OCI-LY1 (cell line): ENCODE data around the gene ZNF296.

Source experiments
- H2AFZ ChIP-seq: fragments of 200-600 bp; sonication (generic), shearing (Covaris generic); 2 replicates; pipeline ENCODE4 v1.6.0; 2014; ENCODE audit warnings: antibody characterized with exemption, mild to moderate bottlenecking, low read length
- H3F3A ChIP-seq: fragments of 200-600 bp; sonication (generic), shearing (Covaris generic); 2 replicates; pipeline ENCODE4 v1.6.0; 2014; ENCODE audit warnings: mild to moderate bottlenecking, antibody characterized with exemption, low read length, moderate library complexity; ENCODE audit not compliant: insufficient read depth
- H3K27ac ChIP-seq: fragments of 200-600 bp; sonication (generic); 2 replicates; pipeline ENCODE4 v1.5.1; 2014; ENCODE audit warnings: low read length, mixed run types, mild to moderate bottlenecking, low read depth; ENCODE audit not compliant: poor library complexity, severe bottlenecking
- H3K27me3 ChIP-seq: fragments of 200-600 bp; sonication (generic); 2 replicates; pipeline ENCODE4 v1.6.0; 2014; ENCODE audit warnings: antibody characterized with exemption, mild to moderate bottlenecking, low read length, moderate library complexity; ENCODE audit not compliant: insufficient read depth
- H3K36me3 ChIP-seq: fragments of 200-600 bp; sonication (generic); 2 replicates; pipeline ENCODE4 v1.6.1; 2014; ENCODE audit warnings: mild to moderate bottlenecking, antibody characterized with exemption, low read length, moderate library complexity, mixed read lengths; ENCODE audit not compliant: insufficient read depth
- H3K4me1 ChIP-seq: fragments of 200-600 bp; sonication (generic); 2 replicates; pipeline ENCODE4 v1.5.1; 2014; ENCODE audit warnings: mild to moderate bottlenecking, low read length, moderate library complexity; ENCODE audit not compliant: insufficient read depth, severe bottlenecking
- H3K4me2 ChIP-seq: fragments of 200-600 bp; sonication (generic), shearing (Covaris generic); 2 replicates; pipeline ENCODE4 v1.6.1; 2014; ENCODE audit warnings: low read length
- H3K4me3 ChIP-seq: fragments of 200-600 bp; sonication (generic); 2 replicates; pipeline ENCODE4 v1.5.1; 2014; ENCODE audit warnings: low read length, low read depth, mild to moderate bottlenecking, mixed read lengths; ENCODE audit not compliant: poor library complexity, severe bottlenecking
- H3K79me2 ChIP-seq: fragments of 200-600 bp; shearing (Covaris generic); 2 replicates; pipeline ENCODE4 v1.6.1; 2016; ENCODE audit warnings: mixed run types, low read length, mixed read lengths; ENCODE audit not compliant: insufficient read depth
- H3K9ac ChIP-seq: fragments of 200-600 bp; sonication (generic), shearing (Covaris generic); 2 replicates; pipeline ENCODE4 v1.6.1; 2014; ENCODE audit warnings: mild to moderate bottlenecking, low read length, mixed read lengths
- H3K9me2 ChIP-seq: fragments of 200-600 bp; sonication (generic), shearing (Covaris generic); 2 replicates; pipeline ENCODE4 v1.6.1; 2014; ENCODE audit warnings: low read depth, mild to moderate bottlenecking, low read length, mixed read lengths
- H3K9me3 ChIP-seq: fragments of 200-600 bp; shearing (Covaris generic); 2 replicates; pipeline ENCODE4 v1.6.1; 2014; ENCODE audit warnings: low read length, mixed read lengths
- H4K20me1 ChIP-seq: fragments of 200-600 bp; sonication (generic), shearing (Covaris generic); 2 replicates; pipeline ENCODE4 v1.6.0; 2016; ENCODE audit warnings: mild to moderate bottlenecking, low read length; ENCODE audit not compliant: insufficient read depth
- CTCF ChIP-seq: fragments of 200-600 bp; sonication (generic), shearing (Covaris generic); IDR thresholded peaks from 2 replicates; pipeline ENCODE4 v1.5.1; 2017; ENCODE audit warnings: mild to moderate bottlenecking, antibody characterized with exemption, low read length, moderate library complexity, mixed read lengths
- EZH2 ChIP-seq: fragments of 200-600 bp; sonication (generic), shearing (Covaris generic); IDR thresholded peaks from 2 replicates; pipeline ENCODE4 v1.8.0; 2017; ENCODE audit warnings: borderline replicate concordance, mixed run types, mild to moderate bottlenecking, antibody characterized with exemption, low read length, moderate library complexity, mixed read lengths

ZNF296 gene

GRCh38 chr19:45070214-45070613 is 6.1 kb downstream of the ZNF296 start:
- TF ChIP-seq CTCF (no peak), EZH2 (no peak)
- peaks cover 43% of the 10 kb centered on the region for H3K4me1 ChIP-seq
- no peak overlapping the region for H3K9ac ChIP-seq
- H3K9me3 ChIP-seq, result no peaks in the 10 kb centered on the region
- H3K79me2 ChIP-seq, result no peaks in the 10 kb centered on the region
- peak overlapping the region; percentile 73 for H3K27ac ChIP-seq
- H4K20me1 ChIP-seq, result no peaks in the 10 kb centered on the region
- no peak overlapping the region for H3K4me3 ChIP-seq
- peaks cover 78% of the 10 kb centered on the region for H3K36me3 ChIP-seq
- H3K4me2 ChIP-seq, result no peak overlapping the region
- H3K27me3 ChIP-seq, result no peaks in the 10 kb centered on the region
- 0 out of 2 replicates have a peak, but pooled peaks cover 6% of the 10 kb centered on the region for H3F3A ChIP-seq
- no peaks in the 10 kb centered on the region for H3K9me2 ChIP-seq
- H2AFZ ChIP-seq, result no peak overlapping the region

DNA sequence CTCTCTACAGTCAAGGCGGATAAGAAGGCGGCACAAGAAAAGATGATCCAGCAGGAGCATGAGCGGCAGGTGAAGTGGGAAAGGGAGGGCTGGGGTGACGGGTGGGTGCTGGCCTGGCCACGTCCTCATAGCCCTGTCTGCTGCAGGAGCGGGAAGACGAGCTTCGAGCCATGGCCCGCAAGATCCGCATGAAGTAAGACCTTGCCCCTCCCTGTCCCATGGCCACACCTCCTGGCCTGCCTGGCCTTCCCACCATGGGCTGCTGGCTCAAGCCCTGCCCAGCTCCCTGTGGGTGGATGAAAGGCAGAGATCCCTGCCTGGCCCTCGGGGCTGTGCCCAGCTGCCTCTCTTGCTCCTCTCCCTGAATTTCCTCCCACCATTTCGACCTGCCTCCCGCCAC is 7.2 kb downstream of the ZNF296 start:
- Histone ChIP-seq H3K79me2 (no peaks in the 10 kb centered on the region), H3F3A (0 out of 2 replicates have a peak, but pooled peaks cover 6% of the 10 kb centered on the region), H3K27ac (peak overlapping the region; percentile 61), H3K4me3 (no peak overlapping the region), H3K9ac (no peak overlapping the region), H4K20me1 (no peaks in the 10 kb centered on the region), H2AFZ (no peak overlapping the region), H3K36me3 (peaks cover 80% of the 10 kb centered on the region), H3K4me1 (peaks cover 32% of the 10 kb centered on the region), H3K9me3 (no peaks in the 10 kb centered on the region), H3K4me2 (no peak overlapping the region), H3K27me3 (no peaks in the 10 kb centered on the region), H3K9me2 (no peaks in the 10 kb centered on the region)
- TF ChIP-seq CTCF, result no peak
- no peak for TF ChIP-seq EZH2

GRCh38 chr19:45068041-45068440 is 8.2 kb downstream of the ZNF296 start:
- Histone ChIP-seq H3K79me2 (no peaks in the 10 kb centered on the region), H3K9me2 (no peaks in the 10 kb centered on the region), H3K4me1 (peaks cover 25% of the 10 kb centered on the region), H3K27me3 (no peaks in the 10 kb centered on the region), H3K27ac (peak overlapping the region; percentile 61), H3K4me3 (no peak overlapping the region), H3K9me3 (no peaks in the 10 kb centered on the region), H2AFZ (no peak overlapping the region), H3K36me3 (peaks cover 88% of the 10 kb centered on the region), H3K9ac (no peak overlapping the region), H4K20me1 (no peaks in the 10 kb centered on the region), H3K4me2 (no peak overlapping the region), H3F3A (0 out of 2 replicates have a peak, but pooled peaks cover 6% of the 10 kb centered on the region)
- TF ChIP-seq EZH2 (no peak), CTCF (no peak)
